Activated CD4-positive, alpha-beta memory T cell treated with anti-CD3 and anti-CD28 coated beads for 36 hours (primary cell): ENCODE measurements around the gene GARNL3. TPM values are rescaled to one million over a fixed set of nuclear protein-coding genes. Genes with fewer than 3 reads are reported as not detected.

ENCODE experiments used
- CTCF ChIA-PET: fragments of 350-600 bp; sonication (Branson Sonifier 250); formaldehyde crosslinking; loops from one replicate; lab custom pipeline; 2021; ENCODE audit warnings: antibody characterized with exemption, inconsistent platforms; lab: Charles Lee
- POLR2A ChIA-PET: fragments of 350-600 bp; sonication (Branson Sonifier 250); formaldehyde crosslinking; loops from one replicate; lab custom pipeline; 2021; ENCODE audit warnings: antibody characterized with exemption; lab: Charles Lee
- DNase-seq: peaks from one replicate; pipeline ENCODE4 v3.0.0-alpha.2; 2020
- H3K27ac Mint-ChIP-seq: one replicate; pipeline ENCODE4 v1.8.0; 2021; ENCODE audit warnings: mixed read lengths
- H3K27me3 Mint-ChIP-seq: one replicate; pipeline ENCODE4 v1.8.0; 2021; ENCODE audit warnings: mixed read lengths
- H3K36me3 Mint-ChIP-seq: one replicate; pipeline ENCODE4 v1.8.0; 2021; ENCODE audit warnings: mixed read lengths
- H3K4me1 Mint-ChIP-seq: one replicate; pipeline ENCODE4 v1.8.0; 2021; ENCODE audit warnings: low read depth, mixed read lengths
- H3K4me3 Mint-ChIP-seq: one replicate; pipeline ENCODE4 v1.8.0; 2021; ENCODE audit warnings: mild to moderate bottlenecking, mixed read lengths
- H3K9me3 Mint-ChIP-seq: one replicate; pipeline ENCODE4 v1.8.0; 2021; ENCODE audit warnings: mixed read lengths
- intact Hi-C: fragments of 100-400 bp; cut with micrococcal nuclease; formaldehyde crosslinking; loops from one replicate; pipeline ENCODE4 v1.15.1; 2023
- total RNA-seq, 2 experiments: library from RNA; stranded (reverse); gene quantifications; one replicate each; pipeline ENCODE4 v1.2.3, GENCODE V29; 2021

Gene GARNL3
- total RNA-seq, 2 experiments from 2014 or later, result 3.5 to 3.9 TPM

DNA sequence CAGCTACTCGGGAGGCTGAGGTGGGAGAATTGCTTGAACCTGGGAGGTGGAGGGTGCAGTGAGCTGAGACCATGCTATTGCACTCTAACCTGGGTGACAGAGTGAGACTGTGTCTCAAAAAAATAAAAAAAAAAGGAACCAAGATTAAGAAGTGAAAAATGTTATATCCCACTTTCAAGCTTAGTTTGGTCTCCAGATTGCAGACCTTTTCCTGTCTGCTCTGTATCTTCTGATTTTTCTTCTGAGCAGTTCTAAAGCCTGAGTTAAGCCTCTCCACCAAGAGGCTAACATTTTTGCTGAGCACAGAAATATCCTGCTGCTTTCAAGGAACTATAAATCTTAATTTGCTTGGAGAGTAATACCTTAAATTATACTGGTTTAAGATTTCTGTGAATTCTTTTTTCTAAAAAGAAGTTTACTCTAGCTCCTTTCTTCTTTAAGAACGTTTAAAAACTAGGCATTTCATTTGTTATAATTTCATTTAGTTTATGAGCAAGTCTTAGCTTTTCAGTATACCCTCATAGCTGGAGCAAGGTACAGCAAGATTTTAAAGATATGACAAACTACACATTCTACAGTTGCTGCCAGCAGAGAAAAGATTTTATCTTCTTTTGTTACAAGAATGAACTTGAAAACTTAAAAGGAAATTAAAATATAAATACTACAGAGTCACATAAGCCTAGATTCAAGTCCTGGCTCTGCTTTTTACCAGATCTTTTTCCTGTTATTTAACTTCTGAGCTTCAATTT, 55.0 kb downstream of the GARNL3 start:
- Mint-ChIP-seq H3K27me3 (peaks cover 5% of the 10 kb centered on the region), H3K4me3 (no peak overlapping the region), H3K36me3 (no peaks in the 10 kb centered on the region), H3K27ac (no peak overlapping the region), H3K4me1 (peaks cover 11% of the 10 kb centered on the region), H3K9me3 (no peaks in the 10 kb centered on the region)
- intact Hi-C loops, result loop anchor here (10.0 kb wide), 2 partner anchors 105 to 135 kb away; partner anchors contain the start of genes LRSAM1, RPL12 and ZNF79
- DNase-seq, result no peak
- POLR2A ChIA-PET, result interaction anchor here (0.6 to 0.8 kb wide), 2 partner anchors 273 to 451 kb away, joined by 3 to 5 read pairs; no protein-coding TSS in a partner anchor
- CTCF ChIA-PET, result interaction anchor here (1.5 to 2.0 kb wide), 2 partner anchors 9 to 136 kb away, joined by 5 to 6 read pairs; no protein-coding TSS in a partner anchor

DNA sequence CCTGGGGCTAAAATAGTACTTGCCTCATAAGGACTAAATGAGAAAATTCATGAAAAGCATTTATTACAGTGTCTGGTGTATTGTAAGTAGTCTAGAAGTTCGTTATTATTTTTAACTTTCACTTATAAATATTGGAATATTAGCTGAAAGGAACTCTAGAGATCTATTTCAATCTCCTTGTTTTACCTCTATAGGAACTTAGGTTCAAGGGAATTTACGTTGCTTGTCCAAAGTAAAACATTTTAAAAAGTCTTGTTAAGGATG, 55.5 kb downstream of the GARNL3 start:
- POLR2A ChIA-PET, result interaction anchor here (0.6 kb wide), 1 partner anchor 273 kb away, joined by 3 read pairs; no protein-coding TSS in a partner anchor
- no peak overlapping the region for H3K27ac Mint-ChIP-seq

DNA sequence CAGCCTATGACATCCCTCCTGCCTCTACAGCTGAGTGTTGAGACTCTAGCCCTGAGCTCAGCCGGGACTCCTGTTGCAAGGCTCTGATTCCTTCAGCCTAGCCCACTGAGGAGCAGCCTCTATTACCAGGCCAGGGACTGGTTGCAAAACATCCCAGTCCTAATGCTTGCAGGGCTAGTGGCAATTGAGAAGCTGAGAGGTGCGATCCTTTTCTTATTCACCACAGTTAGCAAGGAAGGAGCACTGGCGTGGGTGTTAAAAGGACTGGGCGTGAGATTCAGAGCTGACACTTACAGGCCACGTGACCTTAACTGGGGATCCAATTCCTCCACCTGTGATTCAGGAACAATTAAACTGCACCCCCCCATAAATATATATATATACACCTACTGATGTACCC, 58.8 kb downstream of the GARNL3 start:
- ChIA-PET CTCF (interaction anchor here (0.8 kb wide), 1 partner anchor 12 kb away, joined by 3 read pairs; no protein-coding TSS in a partner anchor), POLR2A (no interaction called here)
- Mint-ChIP-seq H3K27me3 (peaks cover 7% of the 10 kb centered on the region), H3K36me3 (no peaks in the 10 kb centered on the region), H3K9me3 (no peaks in the 10 kb centered on the region), H3K4me3 (no peak overlapping the region), H3K27ac (no peak overlapping the region), H3K4me1 (no peaks in the 10 kb centered on the region)
- intact Hi-C loops, result no loop called here
- no peak for DNase-seq

More for the DNA sequence above, 55.5 kb downstream of the GARNL3 start:
- Mint-ChIP-seq H3K36me3 (no peaks in the 10 kb centered on the region), H3K9me3 (no peaks in the 10 kb centered on the region), H3K4me3 (no peak overlapping the region), H3K4me1 (peaks cover 11% of the 10 kb centered on the region), H3K27me3 (peaks cover 6% of the 10 kb centered on the region)
- intact Hi-C loops, result no loop called here
- no peak for DNase-seq
- CTCF ChIA-PET, result interaction anchor here (1.5 to 2.0 kb wide), 2 partner anchors 9 to 136 kb away, joined by 5 to 6 read pairs; no protein-coding TSS in a partner anchor

DNA sequence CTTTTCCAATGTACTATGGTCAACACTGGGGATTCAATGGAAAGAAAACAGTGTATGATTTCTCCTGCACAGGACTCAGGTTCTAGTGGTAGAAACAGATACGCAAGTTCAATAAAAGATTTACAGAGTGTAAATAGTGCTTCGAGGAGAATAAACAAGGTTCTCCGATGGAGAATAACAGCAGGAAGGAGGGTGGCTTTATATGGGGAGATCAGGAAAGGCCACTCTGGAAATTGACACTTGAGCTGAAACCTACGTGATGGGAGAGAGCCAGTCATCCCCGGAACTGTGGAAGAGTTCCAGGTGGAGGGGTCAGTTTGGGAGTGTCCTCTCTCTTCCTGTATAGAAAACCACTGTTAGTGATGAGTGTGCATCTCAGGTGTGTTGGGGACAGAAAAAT, 65.9 kb downstream of the GARNL3 start:
- no peak overlapping the region for H3K27ac Mint-ChIP-seq
- no peaks in the 10 kb centered on the region for H3K36me3 Mint-ChIP-seq
- no peak for DNase-seq
- ChIA-PET CTCF (no interaction called here), POLR2A (no interaction called here)
- H3K4me1 Mint-ChIP-seq, result no peaks in the 10 kb centered on the region
- no peaks in the 10 kb centered on the region for H3K9me3 Mint-ChIP-seq
- intact Hi-C loops, result no loop called here
- H3K4me3 Mint-ChIP-seq, result no peak overlapping the region
- H3K27me3 Mint-ChIP-seq, result peaks cover 2% of the 10 kb centered on the region

DNA sequence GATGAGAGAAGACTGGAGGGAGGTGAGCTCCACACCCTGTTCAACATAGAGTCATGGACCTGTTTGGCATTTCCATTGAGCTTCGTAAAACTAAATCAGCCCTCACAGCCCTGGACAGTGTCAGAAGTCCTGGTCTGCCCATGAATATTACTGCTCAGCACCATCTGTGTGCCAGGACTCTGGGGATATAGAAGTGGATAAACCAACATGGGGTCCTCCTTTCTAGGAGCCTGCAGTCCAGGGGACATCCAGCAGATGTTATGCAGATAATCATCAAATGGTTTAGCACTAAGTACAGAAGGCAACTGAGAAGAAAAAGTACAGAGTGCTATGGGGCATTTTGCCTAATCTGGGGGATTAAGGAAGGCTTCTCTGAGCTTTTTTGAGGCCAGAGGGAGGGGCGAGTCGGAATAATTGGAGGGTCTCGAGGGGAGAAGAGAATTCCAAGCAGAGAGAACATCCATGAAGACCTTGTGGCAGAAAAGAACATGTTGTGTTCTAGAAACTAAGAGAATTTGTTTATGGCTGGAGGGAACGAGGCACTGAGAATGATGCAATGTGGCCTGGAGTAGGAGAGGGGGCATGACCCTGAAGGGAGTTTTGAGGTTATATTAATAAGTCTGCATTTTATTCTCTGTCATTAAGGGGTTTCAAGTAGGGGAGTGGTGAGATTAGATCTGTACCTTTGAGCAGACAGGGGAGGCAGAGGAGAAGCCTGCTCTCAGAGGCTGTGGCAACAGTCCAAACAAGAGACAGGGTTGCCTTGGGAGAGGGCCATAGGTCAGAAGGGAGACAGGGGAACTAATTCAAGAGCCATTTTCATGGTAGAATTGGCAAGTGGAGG, 68.9 kb downstream of the GARNL3 start:
- POLR2A ChIA-PET, result no interaction called here
- H3K9me3 Mint-ChIP-seq, result no peaks in the 10 kb centered on the region
- no peak overlapping the region for H3K4me3 Mint-ChIP-seq
- H3K27ac Mint-ChIP-seq, result no peak overlapping the region
- H3K36me3 Mint-ChIP-seq, result no peaks in the 10 kb centered on the region
- H3K4me1 Mint-ChIP-seq, result no peaks in the 10 kb centered on the region
- H3K27me3 Mint-ChIP-seq, result no peaks in the 10 kb centered on the region
- CTCF ChIA-PET, result no interaction called here
- intact Hi-C loops, result no loop called here
- no peak for DNase-seq

DNA sequence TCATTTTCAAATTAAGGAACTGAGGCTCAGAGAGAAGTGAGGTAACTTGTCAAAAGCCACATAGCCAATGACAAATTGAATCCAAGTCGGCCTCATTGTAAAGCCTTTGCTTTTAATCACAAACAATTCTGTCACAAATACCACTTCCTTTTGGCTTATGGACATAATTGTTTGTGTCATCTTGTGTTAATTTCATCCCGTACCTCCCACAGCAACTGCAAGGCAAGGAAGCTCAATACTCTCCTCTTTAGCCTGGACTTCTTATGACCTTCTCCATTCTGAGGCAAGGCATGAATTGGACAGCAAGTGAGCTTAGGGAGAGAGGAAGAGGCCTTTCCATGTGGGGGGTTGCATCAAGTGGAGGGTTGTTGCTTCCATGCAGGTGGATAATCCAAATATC, 70.2 kb downstream of the GARNL3 start:
- CTCF ChIA-PET, result no interaction called here
- POLR2A ChIA-PET, result no interaction called here
- no peaks in the 10 kb centered on the region for H3K36me3 Mint-ChIP-seq
- H3K9me3 Mint-ChIP-seq, result no peaks in the 10 kb centered on the region
- H3K27ac Mint-ChIP-seq, result no peak overlapping the region
- H3K4me3 Mint-ChIP-seq, result no peak overlapping the region
- H3K4me1 Mint-ChIP-seq, result no peaks in the 10 kb centered on the region
- H3K27me3 Mint-ChIP-seq, result no peaks in the 10 kb centered on the region
- DNase-seq, result no peak
- intact Hi-C loops, result no loop called here

DNA sequence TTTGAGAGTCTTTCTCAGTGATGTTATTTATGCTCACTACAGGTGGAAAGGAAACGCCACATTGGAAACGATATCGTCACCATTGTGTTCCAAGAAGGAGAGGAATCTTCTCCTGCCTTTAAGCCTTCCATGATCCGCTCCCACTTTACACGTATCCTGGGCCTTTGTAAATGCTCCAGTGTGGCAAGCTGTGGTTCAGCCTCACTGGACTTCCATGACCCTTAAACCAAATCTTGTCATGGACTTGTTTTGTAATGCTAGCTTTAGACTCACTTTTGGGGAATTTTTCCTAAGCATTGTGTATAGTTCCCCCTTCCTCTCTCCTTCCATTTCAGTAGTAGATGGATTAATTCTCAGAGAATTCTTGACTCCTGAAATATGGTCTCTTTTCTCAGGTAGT, 71.5 kb downstream of the GARNL3 start:
- no peak for DNase-seq
- H3K9me3 Mint-ChIP-seq, result no peaks in the 10 kb centered on the region
- CTCF ChIA-PET, result no interaction called here
- H3K4me1 Mint-ChIP-seq, result no peaks in the 10 kb centered on the region
- POLR2A ChIA-PET, result no interaction called here
- intact Hi-C loops, result no loop called here
- H3K36me3 Mint-ChIP-seq, result no peaks in the 10 kb centered on the region
- H3K27me3 Mint-ChIP-seq, result no peaks in the 10 kb centered on the region
- no peak overlapping the region for H3K27ac Mint-ChIP-seq
- no peak overlapping the region for H3K4me3 Mint-ChIP-seq

DNA sequence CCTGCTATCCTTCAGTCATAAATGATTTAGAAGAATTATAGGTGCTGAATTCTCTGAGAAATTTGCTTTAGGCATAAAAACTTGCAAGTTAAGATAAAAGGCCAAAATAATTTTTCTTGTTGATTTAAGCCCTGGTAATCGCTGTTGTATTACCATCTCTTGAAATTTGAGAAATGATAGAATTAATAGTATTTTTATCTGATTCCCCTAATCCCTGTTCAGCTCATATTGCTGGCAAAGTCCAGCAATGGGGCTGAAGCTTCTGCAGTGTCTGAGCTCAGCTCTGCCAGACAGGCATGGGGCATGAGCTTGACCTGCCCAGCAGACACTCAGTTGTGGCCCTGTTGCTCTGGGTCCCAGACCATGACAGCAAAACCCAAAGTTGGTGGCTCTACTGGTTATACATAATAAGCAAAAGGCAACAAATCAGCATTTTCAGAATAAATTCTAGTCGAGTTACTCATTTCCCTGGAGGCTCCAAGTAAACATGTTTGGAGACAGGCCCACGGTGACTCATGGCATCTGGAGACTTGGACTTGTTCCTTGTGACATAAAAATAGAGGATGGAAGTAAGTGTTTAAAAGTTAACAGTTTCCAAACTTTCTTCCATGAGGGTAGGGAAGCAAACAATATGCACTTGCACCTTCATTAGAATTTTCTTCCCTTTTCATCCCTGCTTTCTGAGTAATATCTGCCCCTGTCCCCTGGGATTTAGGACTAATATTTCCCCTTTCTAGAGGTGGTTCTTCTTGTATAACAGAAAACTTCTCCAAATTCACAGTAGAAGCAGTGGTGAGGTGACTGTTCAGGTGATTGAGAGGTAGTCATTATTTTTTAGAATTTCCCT, 72.2 kb downstream of the GARNL3 start:
- intact Hi-C loops, result no loop called here
- H3K4me3 Mint-ChIP-seq, result no peak overlapping the region
- no peaks in the 10 kb centered on the region for H3K9me3 Mint-ChIP-seq
- CTCF ChIA-PET, result no interaction called here
- no peaks in the 10 kb centered on the region for H3K4me1 Mint-ChIP-seq
- no peak for DNase-seq
- no peaks in the 10 kb centered on the region for H3K27me3 Mint-ChIP-seq
- POLR2A ChIA-PET, result no interaction called here
- no peak overlapping the region for H3K27ac Mint-ChIP-seq
- no peaks in the 10 kb centered on the region for H3K36me3 Mint-ChIP-seq

DNA sequence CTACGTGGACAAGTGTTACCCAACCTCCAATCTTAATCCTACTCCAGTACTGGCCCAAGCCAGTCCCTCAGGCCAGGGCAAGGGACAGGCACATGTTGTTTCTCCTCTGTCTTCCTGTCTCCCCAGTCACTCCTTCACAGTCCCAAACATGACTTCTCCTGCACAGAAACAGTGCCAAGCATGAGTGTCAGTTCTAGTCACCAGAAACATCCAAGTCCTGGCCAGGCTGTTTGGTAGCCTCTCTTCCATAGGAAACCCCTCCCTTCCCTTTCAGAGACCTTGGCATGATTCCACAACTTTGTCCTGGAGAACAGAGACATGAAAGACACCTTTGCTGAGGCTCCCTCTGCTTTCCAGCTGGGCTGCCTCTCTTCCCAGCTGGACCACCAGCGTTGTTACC, 76.1 kb downstream of the GARNL3 start:
- Mint-ChIP-seq H3K4me1 (no peaks in the 10 kb centered on the region), H3K4me3 (no peak overlapping the region), H3K36me3 (no peaks in the 10 kb centered on the region), H3K27ac (no peak overlapping the region), H3K27me3 (no peaks in the 10 kb centered on the region), H3K9me3 (no peaks in the 10 kb centered on the region)
- intact Hi-C loops, result no loop called here
- DNase-seq, result no peak
- CTCF ChIA-PET, result no interaction called here
- POLR2A ChIA-PET, result no interaction called here

DNA sequence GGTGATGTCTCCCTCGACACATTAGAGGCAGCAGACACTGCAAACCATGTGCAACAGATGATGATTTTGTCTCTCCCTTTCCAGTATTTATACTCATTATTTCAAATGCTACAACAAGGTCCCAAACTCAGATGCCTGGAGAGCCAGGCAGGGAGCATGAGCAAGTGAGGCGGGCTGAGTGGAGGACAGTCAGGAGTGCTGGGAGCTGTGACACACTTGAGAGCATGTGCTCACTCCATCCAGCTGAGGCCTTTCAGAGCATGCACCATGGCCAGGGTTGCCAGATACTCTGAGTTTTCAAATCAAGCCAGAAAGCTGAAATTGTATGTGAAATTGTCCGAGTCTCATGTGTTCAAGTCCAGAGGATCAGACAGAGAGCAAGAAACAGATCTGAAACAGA, 76.6 kb downstream of the GARNL3 start:
- intact Hi-C loops, result no loop called here
- H3K36me3 Mint-ChIP-seq, result no peaks in the 10 kb centered on the region
- no peaks in the 10 kb centered on the region for H3K27me3 Mint-ChIP-seq
- H3K9me3 Mint-ChIP-seq, result no peaks in the 10 kb centered on the region
- no peaks in the 10 kb centered on the region for H3K4me1 Mint-ChIP-seq
- POLR2A ChIA-PET, result no interaction called here
- no peak for DNase-seq
- no peak overlapping the region for H3K4me3 Mint-ChIP-seq
- CTCF ChIA-PET, result no interaction called here
- H3K27ac Mint-ChIP-seq, result no peak overlapping the region

DNA sequence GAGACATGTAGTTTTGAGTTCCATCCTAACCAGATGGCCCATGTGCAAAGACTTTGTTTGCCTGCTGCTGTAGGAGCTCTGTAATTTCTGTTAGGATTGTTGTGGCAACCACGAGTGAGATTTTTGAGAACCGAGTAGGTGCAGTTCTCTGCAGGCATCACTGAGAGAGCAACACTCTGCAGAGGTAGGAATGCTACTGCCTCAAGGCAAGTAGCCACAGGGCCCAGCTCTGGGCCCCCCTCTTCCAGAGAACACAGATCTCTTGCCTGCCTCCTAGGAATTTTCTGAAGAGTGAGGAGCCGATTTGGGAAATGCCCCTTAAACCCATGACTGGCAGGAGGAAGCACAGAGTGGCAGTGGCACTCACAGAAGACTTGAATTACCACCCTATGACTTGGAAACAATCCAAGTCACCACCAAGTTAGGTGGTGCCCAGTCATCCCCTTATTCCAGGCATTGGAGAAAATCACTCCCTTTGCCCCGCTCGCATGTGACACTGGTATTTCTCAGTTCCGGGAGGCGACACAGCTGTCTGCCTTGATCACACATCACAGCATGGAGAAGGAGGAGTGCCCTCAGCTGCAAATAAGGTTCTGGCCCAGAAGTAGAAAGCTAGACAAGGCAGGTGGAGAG, 79.9 kb downstream of the GARNL3 start:
- Mint-ChIP-seq H3K27me3 (no peaks in the 10 kb centered on the region), H3K27ac (no peak overlapping the region), H3K36me3 (no peaks in the 10 kb centered on the region), H3K9me3 (no peaks in the 10 kb centered on the region), H3K4me1 (no peaks in the 10 kb centered on the region), H3K4me3 (no peak overlapping the region)
- ChIA-PET CTCF (interaction anchor here (0.6 kb wide), 1 partner anchor 381 kb away, joined by 4 read pairs; no protein-coding TSS in a partner anchor), POLR2A (no interaction called here)
- intact Hi-C loops, result no loop called here
- DNase-seq, result no peak
